Right atrium auricular region (tissue), 2 donors: Measurements from ENCODE around the gene NAMPT. TPM values are rescaled to one million over a fixed set of nuclear protein-coding genes. Genes with fewer than 3 reads are reported as not detected.
"Not testable (repeated sequence)": the region's sequence is repeated elsewhere in the genome, so short reads cannot be mapped to it uniquely, and the experiment has no call there.

Experiments
- DNase-seq: peaks from one replicate; pipeline ENCODE4 v3.0.0-alpha.2; 2019; ENCODE audit warnings: low spot score
- H3K27ac ChIP-seq, 2 donors: fragments of 200-600 bp; sonication (generic); 1 replicate in 1 of 2; 2 replicates in 1 of 2; pipeline ENCODE4 v1.5.1; 2016 to 2019
- H3K27me3 ChIP-seq, 2 donors: fragments of 200-600 bp; sonication (generic); one replicate each; pipeline versions ENCODE4 v1.5.1 to v1.6.0; 2017 to 2019
- H3K36me3 ChIP-seq: fragments of 200-600 bp; sonication (generic); one replicate; pipeline ENCODE4 v1.5.1; 2016
- H3K4me1 ChIP-seq, 2 donors: fragments of 200-600 bp; sonication (generic); one replicate each; pipeline versions ENCODE4 v1.5.1 to v1.6.0; 2017 to 2019
- H3K4me3 ChIP-seq, 2 donors: fragments of 200-600 bp; sonication (generic); 1 replicate in 1 of 2; 2 replicates in 1 of 2; pipeline ENCODE4 v1.5.1; 2017 to 2019; ENCODE audit warnings: mild to moderate bottlenecking in 1 of 2, moderate library complexity in 1 of 2
- H3K9me3 ChIP-seq, 2 donors: fragments of 200-600 bp; sonication (generic); one replicate each; pipeline ENCODE4 v1.5.1; 2019
- CTCF ChIP-seq, 2 donors: fragments of 200-600 bp; sonication (generic); IDR thresholded peaks; one replicate each; pipeline ENCODE4 v1.5.1; 2019; ENCODE audit warnings: antibody characterized with exemption in 2 of 2
- total RNA-seq, 2 donors: library from RNA; depleted of rRNA; stranded (reverse); fragments of >200 nt; gene quantifications; one replicate each; pipeline ENCODE4 v1.1.0, GENCODE V29; 2016

The NAMPT gene
- total RNA-seq, 2 donors from 2014 or later = 143 to 194 TPM

- DNase-seq = no peak
- Histone ChIP-seq H3K27me3 (no peaks in the 10 kb centered on the region), H3K9me3 (no peaks in the 10 kb centered on the region), H3K27ac (no peak overlapping the region), H3K4me3 (no peak overlapping the region), H3K4me1 (no peaks in the 10 kb centered on the region), H3K36me3 (no peaks in the 10 kb centered on the region)
- no peak for TF ChIP-seq CTCF (IDR thresholded peaks at IDR 0.05)
These were observed 43.0 kb upstream of the NAMPT start for GRCh38 chr7:106327538-106328481.

DNA sequence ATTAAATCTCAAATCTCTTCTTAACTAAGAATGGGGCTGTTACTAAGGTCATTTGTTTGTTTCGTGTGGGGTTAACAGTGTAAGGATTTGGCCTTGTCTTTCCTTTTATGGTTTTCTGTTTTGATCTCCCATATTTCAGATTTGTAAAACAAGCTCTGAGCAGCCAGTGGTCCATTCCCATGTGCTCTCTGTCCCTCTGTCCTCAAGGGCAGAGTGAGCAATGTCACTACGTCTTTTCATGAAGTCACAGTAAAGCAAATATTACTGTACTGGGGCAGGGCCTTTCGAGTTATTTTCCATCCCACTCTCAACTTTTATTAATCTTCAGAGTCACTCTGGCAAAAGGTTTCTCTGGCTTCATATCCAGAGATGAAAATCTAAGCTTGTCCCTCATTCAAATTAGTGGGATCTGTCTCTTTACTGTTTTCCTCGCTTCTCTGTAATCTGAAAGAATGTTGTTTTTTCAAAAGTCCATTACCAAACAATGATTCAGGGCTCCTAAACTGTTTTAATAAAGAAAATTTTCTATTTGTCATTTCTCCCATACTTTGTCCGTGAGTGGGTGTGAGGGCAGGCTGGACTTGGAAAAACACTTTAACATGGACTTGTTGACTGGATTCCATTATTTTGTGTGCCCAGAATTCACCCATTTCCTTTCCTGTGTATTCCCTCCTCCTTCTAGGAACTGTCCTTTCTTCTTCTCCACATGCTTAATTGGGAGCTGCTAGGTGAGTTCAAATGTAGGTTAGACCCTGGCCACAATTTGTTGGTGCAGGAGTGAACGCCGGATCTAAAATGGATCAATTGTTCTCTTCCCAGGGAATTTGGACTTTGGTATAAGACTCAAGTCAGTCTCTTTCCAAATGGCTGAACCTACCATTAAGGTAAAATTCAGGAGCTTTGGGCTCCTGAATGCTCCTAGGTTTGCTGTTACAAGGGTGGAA lies 42.1 kb upstream of the NAMPT start:
- no peak for TF ChIP-seq CTCF (IDR thresholded peaks at IDR 0.05)
- Histone ChIP-seq H3K27ac (no peak overlapping the region), H3K4me3 (no peak overlapping the region), H3K4me1 (no peaks in the 10 kb centered on the region), H3K36me3 (no peaks in the 10 kb centered on the region), H3K9me3 (no peaks in the 10 kb centered on the region), H3K27me3 (no peaks in the 10 kb centered on the region)
- DNase-seq = no peak

DNA sequence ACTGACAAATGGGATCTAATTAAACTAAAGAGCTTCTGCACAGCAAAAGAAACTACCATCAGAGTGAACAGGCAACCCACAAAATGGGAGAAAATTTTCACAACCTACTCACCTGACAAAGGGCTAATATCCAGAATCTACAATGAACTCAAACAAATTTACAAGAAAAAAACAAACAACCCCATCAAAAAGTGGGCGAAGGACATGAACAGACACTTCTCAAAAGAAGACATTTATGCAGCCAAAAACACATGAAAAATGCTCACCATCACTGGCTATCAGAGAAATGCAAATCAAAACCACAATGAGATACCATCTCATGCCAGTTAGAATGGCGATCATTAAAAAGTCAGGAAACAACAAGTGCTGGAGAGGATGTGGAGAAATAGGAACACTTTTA lies 39.7 kb upstream of the NAMPT start:
- not testable (repeated sequence) for DNase-seq, H3K36me3 ChIP-seq, H3K4me3 ChIP-seq, H3K9me3 ChIP-seq, H3K27me3 ChIP-seq, H3K4me1 ChIP-seq, H3K27ac ChIP-seq

- H3K36me3 ChIP-seq, H3K9me3 ChIP-seq, DNase-seq, H3K4me1 ChIP-seq, H3K27ac ChIP-seq, H3K27me3 ChIP-seq, H3K4me3 ChIP-seq: not testable (repeated sequence)
These were observed 35.5 kb upstream of the NAMPT start for GRCh38 chr7:106320254-106320770.

- Histone ChIP-seq H3K4me3 (no peak overlapping the region), H3K27me3 (no peaks in the 10 kb centered on the region), H3K9me3 (peaks cover 0 to 6% of the 10 kb centered on the region in 2 donors), H3K4me1 (no peaks in the 10 kb centered on the region), H3K27ac (no peak overlapping the region), H3K36me3 (no peaks in the 10 kb centered on the region)
- DNase-seq = no peak
- no peak for TF ChIP-seq CTCF (IDR thresholded peaks at IDR 0.05)
These were observed 33.7 kb upstream of the NAMPT start for GRCh38 chr7:106318482-106318881.

DNA sequence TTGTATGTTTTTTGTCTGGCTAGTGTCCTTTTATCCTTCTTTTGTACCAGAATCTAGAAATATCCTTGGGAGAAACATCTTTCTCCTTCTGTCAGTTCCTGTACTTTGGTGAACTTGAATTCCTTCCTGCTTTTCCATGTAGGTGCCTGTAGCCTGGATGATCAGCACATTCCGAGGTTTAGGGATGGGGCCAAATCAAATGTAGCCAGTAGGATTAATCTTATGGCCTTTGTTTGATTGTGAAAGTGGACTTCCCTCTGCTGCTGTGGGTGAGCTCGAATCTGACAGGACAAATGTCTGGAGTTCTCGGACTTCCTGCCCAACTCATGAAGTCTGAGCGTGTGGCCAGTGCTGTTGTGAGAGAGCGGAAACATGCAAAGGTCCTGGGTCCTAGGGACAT lies 33.2 kb upstream of the NAMPT start:
- H3K36me3 ChIP-seq = no peaks in the 10 kb centered on the region
- H3K4me1 ChIP-seq = no peaks in the 10 kb centered on the region
- peaks cover 0 to 6% of the 10 kb centered on the region in 2 donors for H3K9me3 ChIP-seq
- H3K27me3 ChIP-seq = no peaks in the 10 kb centered on the region
- no peak overlapping the region for H3K4me3 ChIP-seq
- no peak for DNase-seq
- TF ChIP-seq CTCF (IDR thresholded peaks at IDR 0.05) = no peak
- H3K27ac ChIP-seq = no peak overlapping the region
